Astrocyte (in vitro differentiated cells and primary cell): ENCODE measurements around the gene PLEKHA6.

Source experiments
- CTCF ChIP-seq: IDR thresholded peaks from 2 replicates; pipeline ENCODE4 v1.5.1; 2011; ENCODE audit warnings: low read depth, mild to moderate bottlenecking, inconsistent platforms, low read length, moderate library complexity; ENCODE audit not compliant: insufficient read depth
- EZH2 ChIP-seq: IDR thresholded peaks from 2 replicates; pipeline ENCODE4 v1.6.1; 2012; ENCODE audit warnings: mild to moderate bottlenecking, low read length, inconsistent platforms; ENCODE audit not compliant: insufficient read depth

- TF ChIP-seq CTCF = no peak
- TF ChIP-seq EZH2 = no peak
Observed at GRCh38 chr1:204320382-204320804, 39.3 kb downstream of the PLEKHA6 start.
